Stimulated activated memory B cell treated with anti-CD40 and anti-IgM and Interleukin-4, amounts not matched to agents 10 μg/mL and 1 μg/mL and 100 μg/mL, for 72 hours (primary cell): ENCODE results near the gene TMEM106C.
"Not testable (repeated sequence)": the region's sequence is repeated elsewhere in the genome, so short reads cannot be mapped to it uniquely, and the experiment has no call there.

Experiments used
- ATAC-seq: fragments of 150-1000 bp; cut with Tn5 transposase; 2 replicates; pipeline ENCODE4 v1.10.0; 2021
- H3K27ac Mint-ChIP-seq: one replicate; pipeline ENCODE4 v1.8.0; 2022; ENCODE audit warnings: mild to moderate bottlenecking, mixed read lengths
- H3K27me3 Mint-ChIP-seq: one replicate; pipeline ENCODE4 v1.8.0; 2022; ENCODE audit warnings: mixed read lengths
- H3K36me3 Mint-ChIP-seq: one replicate; pipeline ENCODE4 v1.8.0; 2022; ENCODE audit warnings: mixed read lengths
- H3K4me1 Mint-ChIP-seq: one replicate; pipeline ENCODE4 v1.8.0; 2022; ENCODE audit warnings: mixed read lengths
- H3K4me3 Mint-ChIP-seq: one replicate; pipeline ENCODE4 v1.8.0; 2022; ENCODE audit warnings: mild to moderate bottlenecking, moderate library complexity, mixed read lengths
- H3K9me3 Mint-ChIP-seq: one replicate; pipeline ENCODE4 v1.8.0; 2022; ENCODE audit warnings: mixed read lengths

TMEM106C gene

DNA sequence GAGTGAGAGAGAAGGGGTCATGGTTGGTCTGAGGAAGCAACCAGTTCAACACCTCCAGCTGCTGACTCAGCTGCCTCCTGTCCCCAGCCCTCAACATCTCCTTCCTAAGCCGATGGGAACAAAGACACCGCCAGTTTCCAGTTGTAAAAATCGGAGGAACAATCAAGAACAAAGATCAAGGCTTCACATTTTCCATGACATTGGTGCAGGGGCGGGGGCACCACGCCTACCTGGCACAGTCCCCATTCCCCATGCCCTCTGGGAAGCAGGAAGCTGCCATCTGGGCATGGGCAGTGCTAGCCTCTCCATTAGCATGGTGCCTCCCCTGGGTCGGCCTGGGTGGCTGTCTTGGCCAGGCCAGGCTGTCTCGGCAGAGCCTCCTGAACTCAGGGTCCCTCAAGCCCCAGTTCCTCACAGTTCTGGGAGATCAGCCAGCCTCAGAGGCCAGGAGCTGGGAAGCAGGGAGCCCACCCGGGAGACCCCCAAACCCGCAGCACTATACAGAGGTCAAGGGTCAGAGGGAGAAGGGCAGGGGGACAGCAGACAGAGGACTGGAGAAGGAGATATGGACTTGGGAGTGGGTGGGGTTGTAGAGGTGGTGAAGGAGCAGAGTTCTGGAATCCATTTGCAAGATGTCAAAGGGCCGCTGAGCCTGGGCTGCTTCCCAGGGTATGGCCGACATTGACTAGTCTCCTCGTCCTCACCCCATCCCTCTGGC, 19.6 kb upstream of the TMEM106C start:
- H3K27me3 Mint-ChIP-seq, result peaks cover 68% of the 10 kb centered on the region
- H3K4me1 Mint-ChIP-seq, result peaks cover 20% of the 10 kb centered on the region
- H3K27ac Mint-ChIP-seq, result no peak overlapping the region
- no peaks in the 10 kb centered on the region for H3K36me3 Mint-ChIP-seq
- ATAC-seq, result no peak
- no peak overlapping the region for H3K4me3 Mint-ChIP-seq
- H3K9me3 Mint-ChIP-seq, result no peaks in the 10 kb centered on the region

DNA sequence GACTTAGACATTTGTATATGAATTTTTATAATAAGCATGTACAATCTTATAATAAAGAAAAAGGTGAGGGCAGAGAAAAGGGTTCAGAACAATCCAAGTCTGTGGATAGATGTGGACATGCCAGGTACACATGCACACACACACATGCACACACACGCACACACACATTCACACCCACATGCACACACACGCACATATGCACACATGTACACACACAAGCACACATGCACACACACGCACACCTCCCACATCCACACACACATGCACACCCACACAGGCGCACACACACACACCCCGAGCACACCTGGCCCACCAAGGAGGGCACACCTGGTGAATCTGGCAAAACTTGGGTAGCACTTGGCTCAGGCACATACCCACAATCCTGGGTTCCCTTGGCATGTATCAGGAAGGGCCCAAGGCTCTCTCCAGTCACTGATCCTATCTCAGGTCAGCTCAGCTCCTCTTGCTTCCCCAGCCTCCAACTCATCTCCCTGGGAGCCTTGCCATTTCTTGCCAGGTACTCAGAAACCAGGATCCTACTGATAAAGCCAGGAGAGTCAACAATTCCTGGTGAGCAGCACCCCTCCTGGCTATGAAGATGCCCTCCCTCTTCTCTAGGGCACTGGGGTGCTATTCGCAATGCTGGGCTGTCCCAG, 18.6 kb upstream of the TMEM106C start:
- Mint-ChIP-seq H3K27me3 (peaks cover 67% of the 10 kb centered on the region), H3K27ac (no peak overlapping the region), H3K4me3 (no peak overlapping the region), H3K9me3 (no peaks in the 10 kb centered on the region), H3K4me1 (peaks cover 20% of the 10 kb centered on the region), H3K36me3 (no peaks in the 10 kb centered on the region)
- no peak for ATAC-seq

DNA sequence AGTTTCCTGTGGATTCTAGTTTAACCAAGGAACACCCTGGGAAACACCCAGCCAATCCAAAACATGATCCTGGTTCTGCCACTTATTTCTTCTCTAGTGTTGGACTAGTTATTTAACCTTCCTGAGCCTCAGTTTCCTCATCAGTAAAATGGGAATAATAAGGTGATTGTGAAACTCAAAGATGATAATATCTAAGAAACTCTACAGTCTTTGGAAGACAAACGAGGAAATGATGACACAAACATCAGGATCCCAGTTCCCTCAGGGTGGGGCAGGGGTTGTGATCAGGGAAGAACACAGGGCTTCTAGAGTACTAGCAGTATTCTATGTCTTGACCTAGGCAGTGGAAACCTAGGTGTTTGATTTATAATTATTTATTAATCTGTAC, 18.1 kb upstream of the TMEM106C start:
- H3K36me3 Mint-ChIP-seq, result no peaks in the 10 kb centered on the region
- H3K4me3 Mint-ChIP-seq, result no peak overlapping the region
- H3K9me3 Mint-ChIP-seq, result no peaks in the 10 kb centered on the region
- H3K27ac Mint-ChIP-seq, result no peak overlapping the region
- peaks cover 20% of the 10 kb centered on the region for H3K4me1 Mint-ChIP-seq
- peaks cover 67% of the 10 kb centered on the region for H3K27me3 Mint-ChIP-seq
- ATAC-seq, result no peak

- peaks cover 57% of the 10 kb centered on the region for H3K27me3 Mint-ChIP-seq
- ATAC-seq, result no peak
These were observed 16.7 kb upstream of the TMEM106C start for GRCh38 chr12:47946413-47947323.

GRCh38 chr12:47947341-47947740, 16.1 kb upstream of the TMEM106C start:
- H3K27ac Mint-ChIP-seq, result no peak overlapping the region
- no peak overlapping the region for H3K4me3 Mint-ChIP-seq
- no peaks in the 10 kb centered on the region for H3K9me3 Mint-ChIP-seq
- no peaks in the 10 kb centered on the region for H3K36me3 Mint-ChIP-seq
- H3K4me1 Mint-ChIP-seq, result peaks cover 12% of the 10 kb centered on the region
- no peak for ATAC-seq
- peaks cover 51% of the 10 kb centered on the region for H3K27me3 Mint-ChIP-seq

More at GRCh38 chr12:47946413-47947323, 16.7 kb upstream of the TMEM106C start:
- no peaks in the 10 kb centered on the region for H3K36me3 Mint-ChIP-seq
- H3K9me3 Mint-ChIP-seq, result no peaks in the 10 kb centered on the region
- H3K4me1 Mint-ChIP-seq, result peaks cover 14% of the 10 kb centered on the region
- H3K27ac Mint-ChIP-seq, result no peak overlapping the region
- no peak overlapping the region for H3K4me3 Mint-ChIP-seq

DNA sequence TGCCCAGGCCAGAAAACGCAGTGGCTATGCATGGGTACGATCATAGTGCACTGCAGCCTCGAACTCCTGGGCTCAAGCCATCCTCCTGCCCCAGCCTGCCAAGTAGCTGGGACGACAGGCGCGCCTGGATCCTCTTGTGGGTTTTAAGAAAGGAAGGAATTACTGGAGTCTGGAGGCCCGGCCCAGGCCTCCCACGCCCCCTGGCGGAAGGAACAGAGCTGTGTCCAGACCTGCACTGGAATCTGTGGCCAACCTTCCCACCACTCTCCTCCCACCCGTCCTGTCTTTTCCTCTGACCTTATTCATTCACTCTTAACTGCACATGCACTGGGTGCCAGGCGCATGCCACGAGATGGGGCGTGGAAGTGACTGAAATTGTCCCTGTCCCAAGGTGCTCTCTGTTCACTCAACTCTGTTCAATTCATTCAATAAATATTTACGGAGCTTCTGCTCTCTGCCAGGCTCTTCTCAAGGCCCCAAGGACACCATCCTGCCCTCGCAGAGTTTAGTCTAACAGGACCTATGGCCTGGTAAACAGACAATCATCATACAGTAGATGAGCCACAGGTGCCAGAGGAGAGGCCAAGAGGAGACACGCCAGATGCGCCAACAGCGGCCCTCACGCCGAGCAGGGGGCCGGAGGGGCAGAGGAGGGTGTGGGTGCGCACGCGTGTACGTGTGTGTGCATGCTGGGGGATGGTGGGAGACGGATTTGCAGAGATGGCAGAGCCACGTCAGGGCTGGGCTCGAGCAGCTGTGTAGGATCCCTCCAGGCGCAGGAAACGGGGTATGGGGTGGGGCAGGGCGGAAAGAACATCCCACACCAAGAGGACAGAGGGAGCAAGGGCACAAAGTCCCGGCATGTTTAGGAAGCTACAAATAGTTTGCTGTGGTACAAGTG, 13.7 kb upstream of the TMEM106C start:
- no peak overlapping the region for H3K27ac Mint-ChIP-seq
- peak; percentile 57 for ATAC-seq
- H3K27me3 Mint-ChIP-seq, result peaks cover 31% of the 10 kb centered on the region

GRCh38 chr12:47950856-47951468, 12.4 kb upstream of the TMEM106C start:
- H3K9me3 Mint-ChIP-seq, result no peaks in the 10 kb centered on the region

More for the DNA sequence above, 13.7 kb upstream of the TMEM106C start:
- H3K4me3 Mint-ChIP-seq, result no peak overlapping the region
- H3K36me3 Mint-ChIP-seq, result no peaks in the 10 kb centered on the region
- H3K4me1 Mint-ChIP-seq, result peaks cover 5% of the 10 kb centered on the region
- H3K9me3 Mint-ChIP-seq, result no peaks in the 10 kb centered on the region

DNA sequence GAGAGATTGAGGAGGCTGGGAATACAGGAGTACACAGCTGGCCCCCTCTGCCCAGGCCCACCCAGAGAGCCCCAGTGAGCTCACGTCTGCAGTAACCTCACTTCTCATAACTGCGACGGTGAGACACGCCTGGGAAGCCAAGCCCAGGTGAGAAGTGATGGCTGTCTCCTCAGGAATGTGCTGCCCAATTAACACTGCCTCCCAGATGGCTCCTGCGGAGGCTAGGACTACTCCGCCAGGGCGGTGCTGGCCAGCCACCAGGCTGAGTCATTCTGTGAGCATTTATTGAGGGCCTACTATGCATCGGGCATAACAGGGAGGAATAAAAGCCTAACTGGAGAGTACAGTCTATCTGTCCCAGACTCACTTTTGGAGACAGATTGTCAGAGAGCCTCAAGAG, 9.3 kb upstream of the TMEM106C start:
- Mint-ChIP-seq H3K27ac (no peak overlapping the region), H3K4me3 (no peak overlapping the region), H3K9me3 (no peaks in the 10 kb centered on the region), H3K36me3 (no peaks in the 10 kb centered on the region), H3K4me1 (no peaks in the 10 kb centered on the region), H3K27me3 (peaks cover 27% of the 10 kb centered on the region)
- no peak for ATAC-seq

More at GRCh38 chr12:47950856-47951468, 12.4 kb upstream of the TMEM106C start:
- Mint-ChIP-seq H3K27ac (no peak overlapping the region), H3K36me3 (no peaks in the 10 kb centered on the region), H3K4me3 (no peak overlapping the region), H3K4me1 (peaks cover 5% of the 10 kb centered on the region), H3K27me3 (peaks cover 29% of the 10 kb centered on the region)
- no peak for ATAC-seq

DNA sequence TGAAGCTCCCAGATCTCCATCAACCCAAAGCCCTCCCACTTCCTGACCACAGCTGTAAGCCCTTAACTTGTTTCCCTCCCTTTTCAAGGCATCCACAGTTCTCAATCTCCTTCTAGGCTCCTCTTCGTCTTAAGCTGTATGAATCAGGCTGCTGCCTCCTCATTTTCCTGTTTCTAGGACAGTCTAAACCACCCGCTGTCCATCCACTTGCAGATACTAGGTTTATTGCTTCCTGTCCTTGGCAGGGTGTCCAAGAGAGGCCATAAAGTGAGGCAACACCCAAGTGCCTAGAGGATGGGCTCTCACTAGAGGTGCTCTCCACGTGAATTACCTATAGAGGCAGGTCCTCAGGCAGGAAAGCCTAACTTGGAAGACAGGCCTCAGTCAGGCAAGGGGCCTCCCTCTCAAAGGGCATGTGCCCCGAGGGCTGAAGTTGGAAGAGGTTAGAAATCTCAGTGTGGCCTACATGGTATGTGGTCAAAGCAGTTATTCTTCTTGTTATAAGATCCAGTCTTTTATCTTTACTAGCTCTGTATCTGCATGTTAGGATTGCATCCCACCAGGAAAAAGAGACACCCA, 8.8 kb upstream of the TMEM106C start:
- Mint-ChIP-seq H3K36me3 (no peaks in the 10 kb centered on the region), H3K27ac (no peak overlapping the region), H3K4me3 (no peak overlapping the region), H3K9me3 (no peaks in the 10 kb centered on the region), H3K27me3 (peaks cover 31% of the 10 kb centered on the region), H3K4me1 (no peaks in the 10 kb centered on the region)
- no peak for ATAC-seq

DNA sequence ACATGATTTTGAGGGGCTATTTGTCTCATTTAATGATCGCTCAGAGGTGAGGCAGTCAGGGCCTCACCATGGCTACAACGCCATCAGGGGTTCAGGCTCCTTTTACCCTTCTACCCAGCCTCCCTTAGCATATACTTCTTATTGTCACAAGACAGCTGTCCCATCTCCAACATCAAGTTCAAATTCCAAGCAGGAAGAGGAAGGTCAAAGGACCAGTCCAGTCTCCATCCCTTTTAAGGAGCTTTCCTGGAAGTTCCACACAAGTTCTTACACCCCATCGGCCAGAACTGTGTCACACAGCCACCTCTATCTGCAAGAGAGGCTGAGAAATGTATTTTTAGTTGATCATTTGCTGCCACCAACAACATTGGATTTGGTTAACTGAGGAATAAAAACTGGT, 8.3 kb upstream of the TMEM106C start:
- Mint-ChIP-seq H3K27me3 (peaks cover 31% of the 10 kb centered on the region), H3K4me3 (no peak overlapping the region), H3K9me3 (no peaks in the 10 kb centered on the region), H3K4me1 (no peaks in the 10 kb centered on the region), H3K36me3 (no peaks in the 10 kb centered on the region), H3K27ac (no peak overlapping the region)
- ATAC-seq, result no peak

- H3K4me3 Mint-ChIP-seq, H3K9me3 Mint-ChIP-seq, H3K27ac Mint-ChIP-seq, ATAC-seq, H3K36me3 Mint-ChIP-seq, H3K4me1 Mint-ChIP-seq: not testable (repeated sequence)
- peaks cover 40% of the 10 kb centered on the region for H3K27me3 Mint-ChIP-seq
These were observed 5.7 kb upstream of the TMEM106C start for GRCh38 chr12:47957671-47958070.

- no peak for ATAC-seq
- Mint-ChIP-seq H3K4me1 (peaks cover 32% of the 10 kb centered on the region), H3K36me3 (peaks cover 9% of the 10 kb centered on the region), H3K27ac (no peak overlapping the region), H3K9me3 (no peaks in the 10 kb centered on the region), H3K27me3 (peaks cover 25% of the 10 kb centered on the region), H3K4me3 (no peak overlapping the region)
These were observed 1.2 kb upstream of the TMEM106C start for GRCh38 chr12:47962198-47962597.

GRCh38 chr12:47964106-47964728, 821 bp downstream of the TMEM106C start:
- Mint-ChIP-seq H3K27me3 (peaks cover 24% of the 10 kb centered on the region), H3K4me1 (peaks cover 32% of the 10 kb centered on the region), H3K4me3 (peak overlapping the region; percentile 100), H3K9me3 (no peaks in the 10 kb centered on the region), H3K36me3 (peaks cover 13% of the 10 kb centered on the region), H3K27ac (peak overlapping the region; percentile 99)
- no peak for ATAC-seq
